HL-60/S4 treated with retinoic acid at 250 ng/mL for 4 days and 3 days (cell line): Measurements from ENCODE around the gene PLD6.
"Not testable (repeated sequence)": the region's sequence is repeated elsewhere in the genome, so short reads cannot be mapped to it uniquely, and the experiment has no call there.

Source experiments
- in situ Hi-C: fragments of 300-500 bp; cut with MboI; formaldehyde crosslinking; loops from 2 replicates; pipeline ENCODE4 v1.7.0; 2022; ENCODE audit warnings: low sequenced_read_pairs

Gene PLD6

GRCh38 chr17:17201271-17201670 is 4.9 kb downstream of the PLD6 start:
- in situ Hi-C loops = no loop called here

- in situ Hi-C loops = no loop called here
Measured at GRCh38 chr17:17200831-17201230, 5.3 kb downstream of the PLD6 start.

DNA sequence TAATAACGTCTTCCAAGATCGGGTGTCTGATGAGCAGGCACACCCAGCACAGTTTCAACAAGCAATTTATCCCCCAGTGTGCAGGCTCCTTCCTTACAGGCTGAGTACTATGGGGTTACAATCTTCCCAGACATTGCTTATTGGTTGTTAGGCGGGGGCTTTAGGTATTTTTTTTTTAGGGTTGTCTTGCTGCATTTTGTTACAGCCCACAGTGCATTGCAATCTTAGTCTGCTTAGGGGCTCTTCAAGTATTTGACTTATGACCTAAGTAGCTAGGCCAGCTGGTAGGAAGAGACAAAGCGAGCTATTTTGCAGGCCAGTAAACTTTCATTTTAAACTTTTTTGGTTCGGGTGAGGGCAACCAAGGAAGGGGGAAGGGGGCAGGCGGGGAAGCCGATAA is 5.8 kb downstream of the PLD6 start:
- in situ Hi-C loops = no loop called here

DNA sequence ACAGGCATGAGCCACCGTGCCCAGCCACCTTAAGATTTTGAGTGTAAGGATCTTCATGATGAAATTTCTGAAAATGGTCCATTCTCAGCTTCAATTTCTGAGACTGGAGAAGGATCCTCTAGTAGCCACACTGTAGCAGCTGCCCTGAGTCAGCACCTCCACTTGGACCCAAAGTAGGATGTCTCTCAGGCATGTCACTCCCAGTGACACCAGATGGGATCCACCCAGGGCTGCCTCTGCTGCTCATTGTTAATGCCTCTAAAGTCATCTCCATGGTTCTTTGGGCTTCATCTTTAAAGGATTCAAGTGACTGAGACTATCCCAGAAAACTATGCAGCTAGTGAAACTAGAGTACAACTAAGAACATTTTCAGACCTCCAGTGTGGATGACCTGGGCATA is 7.9 kb downstream of the PLD6 start:
- in situ Hi-C loops = no loop called here

- in situ Hi-C loops = no loop called here
Measured at GRCh38 chr17:17196776-17197175, 9.4 kb downstream of the PLD6 start.

DNA sequence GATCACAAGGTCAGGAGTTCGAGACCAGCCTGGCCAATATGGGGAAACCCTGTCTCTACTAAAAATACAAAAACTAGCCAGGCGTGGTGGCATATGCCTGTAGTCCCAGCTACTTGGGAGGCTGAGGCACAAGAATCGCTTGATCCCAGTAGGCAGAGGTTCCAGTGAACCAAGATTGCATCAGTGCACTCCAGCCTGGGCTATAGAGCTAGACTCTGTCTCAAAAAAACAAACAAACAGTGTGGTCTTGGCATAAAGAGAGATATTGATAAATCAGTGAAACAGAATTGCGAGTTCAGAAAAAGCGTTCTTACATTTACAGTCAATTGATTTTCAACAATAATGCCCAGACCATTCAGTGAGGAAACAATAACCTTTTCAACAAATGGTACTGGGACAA is 10.7 kb downstream of the PLD6 start:
- in situ Hi-C loops = not testable (repeated sequence)

- in situ Hi-C loops = no loop called here
Measured at GRCh38 chr17:17191961-17192381, 14.2 kb downstream of the PLD6 start.

GRCh38 chr17:17191346-17191792 is 14.8 kb downstream of the PLD6 start:
- in situ Hi-C loops = no loop called here

GRCh38 chr17:17190188-17190587 is 15.9 kb downstream of the PLD6 start:
- in situ Hi-C loops = no loop called here

DNA sequence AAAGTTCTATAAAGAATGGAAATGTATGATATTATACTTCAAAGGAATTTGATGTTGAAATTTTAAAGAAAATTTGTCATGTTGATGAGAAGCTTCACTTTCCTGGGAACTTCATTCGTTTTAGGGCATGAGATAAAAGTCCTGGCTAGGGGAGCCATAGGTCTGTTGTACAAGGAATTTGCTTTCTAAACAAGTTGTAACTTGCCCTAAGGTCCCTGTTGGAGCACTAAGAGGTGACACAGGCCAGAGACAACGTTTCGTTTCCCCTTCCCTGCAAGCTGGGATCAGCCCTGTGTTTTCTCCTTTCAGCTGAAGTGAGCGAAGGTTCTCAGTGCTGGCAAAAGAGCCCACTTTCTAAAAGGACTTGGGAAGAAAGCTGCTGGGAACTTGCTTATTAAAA is 16.6 kb downstream of the PLD6 start:
- in situ Hi-C loops = no loop called here

DNA sequence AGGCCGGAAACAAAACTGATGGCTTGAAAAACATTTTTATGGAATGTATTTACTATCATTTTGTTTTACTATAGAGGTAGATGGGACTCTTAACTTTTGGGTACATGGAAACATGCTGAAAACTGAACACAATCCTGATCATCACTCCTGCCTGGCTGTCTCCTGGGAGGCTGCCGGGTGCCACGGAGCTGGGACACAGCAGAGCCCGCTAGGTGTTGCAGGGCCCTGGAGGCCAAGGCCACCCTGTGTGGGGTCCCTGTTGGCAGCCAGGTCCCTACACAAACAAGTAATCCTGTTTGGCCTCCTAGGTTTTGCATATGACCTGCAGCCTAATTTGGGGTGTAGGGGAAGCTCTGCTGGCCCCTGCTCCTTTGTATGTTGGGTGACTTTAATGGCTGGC is 17.5 kb downstream of the PLD6 start:
- in situ Hi-C loops = no loop called here

DNA sequence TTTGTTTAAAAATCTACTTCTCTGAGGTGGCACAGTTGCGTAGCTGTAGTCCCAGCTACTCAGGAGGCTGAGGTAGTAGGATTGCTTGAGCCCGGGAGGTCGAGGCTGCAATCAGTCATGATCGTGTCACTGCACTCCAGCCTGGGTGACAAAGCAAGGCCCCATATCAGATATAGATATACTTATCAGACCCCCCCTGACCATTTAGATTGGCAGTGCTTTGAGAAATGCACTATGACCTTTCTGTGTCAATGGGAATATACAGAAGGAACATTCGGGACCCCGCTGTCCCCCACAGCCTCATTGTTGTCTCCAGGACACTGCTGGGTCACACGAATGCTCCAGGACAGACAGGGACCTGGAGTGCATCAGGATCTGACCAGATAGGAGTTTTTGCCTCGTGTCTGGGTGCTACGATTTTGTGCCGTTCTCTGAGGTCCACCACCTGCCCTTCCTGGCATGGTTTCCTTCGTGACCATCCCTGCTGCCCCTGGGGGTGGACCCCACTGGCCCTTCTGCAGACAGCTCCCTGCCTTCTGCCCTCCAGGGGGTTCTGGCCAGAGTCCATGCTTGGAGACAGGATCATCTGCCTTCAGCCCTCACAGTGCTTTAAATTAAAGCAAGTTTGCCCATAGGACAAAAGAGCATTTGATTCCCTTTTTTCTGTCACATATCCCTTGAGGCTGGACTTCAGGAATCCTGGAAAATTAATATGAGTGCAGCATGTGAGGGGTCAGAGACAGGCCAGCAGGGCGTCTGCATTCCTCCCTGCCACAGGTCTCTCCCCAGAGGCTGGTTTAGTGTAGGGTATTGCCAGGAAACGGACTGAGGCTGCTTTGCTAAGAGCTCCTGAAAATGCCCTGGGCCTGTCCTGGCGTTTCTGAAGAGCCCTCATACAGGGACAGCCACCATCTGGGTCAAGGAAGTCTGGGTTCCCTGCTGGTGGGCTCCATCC is 19.3 kb downstream of the PLD6 start:
- in situ Hi-C loops = no loop called here

- in situ Hi-C loops = no loop called here
Measured at GRCh38 chr17:17186051-17186450, 20.1 kb downstream of the PLD6 start.

GRCh38 chr17:17184985-17185757 is 21.0 kb downstream of the PLD6 start:
- in situ Hi-C loops = not testable (repeated sequence)

DNA sequence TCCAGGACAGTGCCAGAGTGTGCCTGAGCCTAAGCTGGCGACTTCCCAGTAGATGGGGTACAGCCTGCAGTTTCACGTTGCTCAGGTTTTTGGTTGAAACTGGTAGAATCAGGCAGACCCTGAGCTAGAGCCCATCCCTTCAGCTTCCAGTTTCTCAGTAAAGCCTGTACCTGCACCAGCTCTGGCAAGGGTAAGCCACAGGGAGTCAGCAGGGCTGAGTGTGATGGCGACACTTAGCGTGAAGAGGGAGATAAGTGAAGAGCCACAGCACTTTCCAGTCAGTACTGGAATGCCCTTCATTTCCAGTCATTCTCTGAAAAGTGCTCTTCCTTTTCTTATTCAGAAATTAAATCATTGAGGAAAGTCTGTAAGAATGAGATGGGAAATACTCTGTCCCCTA is 22.4 kb downstream of the PLD6 start:
- in situ Hi-C loops = no loop called here

DNA sequence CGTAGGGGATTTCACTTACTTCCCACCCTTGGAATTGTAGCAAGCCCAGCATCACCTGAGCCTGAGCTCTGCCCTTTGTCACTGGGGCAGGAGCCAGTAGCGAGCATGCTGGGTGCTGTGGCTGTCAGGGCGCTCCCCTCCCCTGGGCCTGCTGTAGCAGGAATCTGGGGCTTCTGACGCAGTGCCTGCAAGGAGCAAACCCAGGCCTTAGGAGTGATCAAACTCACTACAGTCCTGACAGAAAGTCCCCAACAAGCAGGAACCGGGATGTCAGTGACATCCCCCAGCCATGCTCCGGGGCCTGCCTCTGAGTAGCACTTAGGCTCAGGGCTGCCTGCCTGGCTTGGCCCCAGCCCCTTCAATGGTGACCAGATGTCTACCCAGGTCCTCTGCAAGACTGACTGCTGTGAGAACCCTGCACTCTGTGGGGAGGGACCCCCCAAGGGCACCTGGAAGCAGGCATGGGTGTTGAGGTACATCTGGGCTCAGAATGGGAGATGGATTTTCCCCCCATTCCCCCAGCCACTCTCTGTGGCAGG is 23.5 kb downstream of the PLD6 start:
- in situ Hi-C loops = no loop called here

GRCh38 chr17:17181666-17182597 is 24.2 kb downstream of the PLD6 start:
- in situ Hi-C loops = no loop called here

- in situ Hi-C loops = no loop called here
Measured at GRCh38 chr17:17180741-17181525, 25.2 kb downstream of the PLD6 start.

GRCh38 chr17:17180141-17180603 is 26.0 kb downstream of the PLD6 start:
- in situ Hi-C loops = no loop called here

GRCh38 chr17:17179371-17179827 is 26.7 kb downstream of the PLD6 start:
- in situ Hi-C loops = no loop called here
